ENCODE data around the gene UBN1.

The UBN1 gene

GRCh38 chr16:4925293-4925607 is 78.0 kb downstream of the UBN1 start (continued):
- TF ChIP-seq GLIS3 (CRISPR knock-in tag; IDR thresholded peaks at IDR 0.05) (no peak), ESRRG (CRISPR knock-in tag; IDR thresholded peaks at IDR 0.05) (no peak), OSR1 (CRISPR knock-in tag; IDR thresholded peaks at IDR 0.05) (no peak), ZFP3 (CRISPR knock-in tag; IDR thresholded peaks at IDR 0.05) (no peak), ZNF8 (CRISPR knock-in tag; IDR thresholded peaks at IDR 0.05) (no peak), CREB5 (CRISPR knock-in tag; IDR thresholded peaks at IDR 0.05; ENCODE audit: low read depth) (no peak), ARNTL (CRISPR knock-in tag; IDR thresholded peaks at IDR 0.05; ENCODE audit: borderline replicate concordance, low read depth) (no peak)

- no peak for ATAC-seq
- TF ChIP-seq ARNTL (CRISPR knock-in tag; IDR thresholded peaks at IDR 0.05; ENCODE audit: borderline replicate concordance, low read depth) (no peak), ZNF8 (CRISPR knock-in tag; IDR thresholded peaks at IDR 0.05) (no peak), PATZ1 (CRISPR knock-in tag; IDR thresholded peaks at IDR 0.05; ENCODE audit: borderline replicate concordance) (no peak), OSR1 (CRISPR knock-in tag; IDR thresholded peaks at IDR 0.05) (no peak), ZNF70 (CRISPR knock-in tag; IDR thresholded peaks at IDR 0.05) (no peak), ISL1 (CRISPR knock-in tag; IDR thresholded peaks at IDR 0.05) (no peak), ESRRG (CRISPR knock-in tag; IDR thresholded peaks at IDR 0.05) (no peak), TSHZ2 (CRISPR knock-in tag; IDR thresholded peaks at IDR 0.05) (no peak)
These were observed 78.5 kb downstream of the UBN1 start for GRCh38 chr16:4925791-4926190.

- no peak for ATAC-seq
- no peak for TF ChIP-seq PATZ1 (CRISPR knock-in tag; IDR thresholded peaks at IDR 0.05; ENCODE audit: borderline replicate concordance)
- TF ChIP-seq CSRNP3 (CRISPR knock-in tag; IDR thresholded peaks at IDR 0.05) = no peak
- TF ChIP-seq ESRRG (CRISPR knock-in tag; IDR thresholded peaks at IDR 0.05) = no peak
- TF ChIP-seq TOX (CRISPR knock-in tag; IDR thresholded peaks at IDR 0.05; ENCODE audit: borderline replicate concordance) = no peak
- TF ChIP-seq SNAI2 (CRISPR knock-in tag; IDR thresholded peaks at IDR 0.05) = no peak
- no peak for TF ChIP-seq ZNF8 (CRISPR knock-in tag; IDR thresholded peaks at IDR 0.05)
- TF ChIP-seq BACH2 (CRISPR knock-in tag; IDR thresholded peaks at IDR 0.05; ENCODE audit: borderline replicate concordance) = no peak
- no peak for TF ChIP-seq RARB (CRISPR knock-in tag; IDR thresholded peaks at IDR 0.05)
- TF ChIP-seq ZC3H10 (CRISPR knock-in tag; IDR thresholded peaks at IDR 0.05) = no peak
- no peak for TF ChIP-seq ISL1 (CRISPR knock-in tag; IDR thresholded peaks at IDR 0.05)
- no peak for TF ChIP-seq POU6F1 (CRISPR knock-in tag; IDR thresholded peaks at IDR 0.05; ENCODE audit: borderline replicate concordance, low read depth)
- TF ChIP-seq OSR1 (CRISPR knock-in tag; IDR thresholded peaks at IDR 0.05) = no peak
- TF ChIP-seq ZNF565 (CRISPR knock-in tag; conservative IDR thresholded peaks at IDR 0.05; ENCODE audit: low read depth) = no peak
- TF ChIP-seq ZFP3 (CRISPR knock-in tag; IDR thresholded peaks at IDR 0.05) = no peak
- TF ChIP-seq PPARA (CRISPR knock-in tag; IDR thresholded peaks at IDR 0.05; ENCODE audit: borderline replicate concordance) = no peak
- TF ChIP-seq TSHZ2 (CRISPR knock-in tag; IDR thresholded peaks at IDR 0.05) = no peak
- TF ChIP-seq CREB5 (CRISPR knock-in tag; IDR thresholded peaks at IDR 0.05; ENCODE audit: low read depth) = no peak
These were observed 79.6 kb downstream of the UBN1 start for GRCh38 chr16:4926928-4927327.
